ENCODE measurements around the gene BAIAP2L1. TPM values are rescaled to one million over a fixed set of nuclear protein-coding genes. Genes with fewer than 3 reads are reported as not detected.

Gene BAIAP2L1
- total and polyA plus RNA-seq, 12 donors = 16.9 to 49.0 (median 24.3) TPM

- peaks cover 0 to 26% of the 10 kb centered on the region in 2 donors for H3K36me3 ChIP-seq (replicated peaks in 1 of 2)
- no peaks in the 10 kb centered on the region for H3K27me3 ChIP-seq
- no peak for DNase-seq
- no peaks in the 10 kb centered on the region for H3K4me1 ChIP-seq (replicated peaks in 1 of 2)
- no peak overlapping the region for H3K4me3 ChIP-seq
- WGBS, 4 donors = 89 to 95% (median 94%) methylated on average over 13 to 14 of the region's 14 CpGs
- H3K9me3 ChIP-seq (replicated peaks in 1 of 3) = no peaks in the 10 kb centered on the region
- intact Hi-C loops (cut with DNase I) = no loop called here
- TF ChIP-seq POLR2A (IDR thresholded peaks at IDR 0.05) (no peak), CTCF (IDR thresholded peaks at IDR 0.05) (no peak)
- no peak overlapping the region for H3K27ac ChIP-seq
These were observed 92.9 kb downstream of the BAIAP2L1 start for GRCh38 chr7:98307971-98308466.

- H3K36me3 ChIP-seq (replicated peaks in 1 of 2) = peaks cover 0 to 26% of the 10 kb centered on the region in 2 donors
- WGBS, 4 donors = 81 to 84% (median 82%) methylated on average over 22 of the region's 22 CpGs
- H3K9me3 ChIP-seq (replicated peaks in 1 of 3) = no peaks in the 10 kb centered on the region
- H3K27ac ChIP-seq = no peak overlapping the region
- no peaks in the 10 kb centered on the region for H3K27me3 ChIP-seq
- TF ChIP-seq POLR2A (IDR thresholded peaks at IDR 0.05) = no peak
- TF ChIP-seq CTCF (IDR thresholded peaks at IDR 0.05) = no peak
- intact Hi-C loops (cut with DNase I) = no loop called here
- H3K4me1 ChIP-seq (replicated peaks in 1 of 2) = no peaks in the 10 kb centered on the region
- H3K4me3 ChIP-seq = no peak overlapping the region
- DNase-seq = no peak
These were observed 94.8 kb downstream of the BAIAP2L1 start for GRCh38 chr7:98305951-98306535.

GRCh38 chr7:98303906-98304305 is 97.0 kb downstream of the BAIAP2L1 start:
- H3K36me3 ChIP-seq (replicated peaks in 1 of 2) = peaks cover 0 to 26% of the 10 kb centered on the region in 2 donors
- H3K9me3 ChIP-seq (replicated peaks in 1 of 3) = no peaks in the 10 kb centered on the region
- H3K4me3 ChIP-seq = no peak overlapping the region
- WGBS, 4 donors = 77 to 84% (median 78%) methylated on average over 6 to 15 of the region's 15 CpGs
- DNase-seq = no peak
- no peak overlapping the region for H3K27ac ChIP-seq
- H3K27me3 ChIP-seq = no peaks in the 10 kb centered on the region
- TF ChIP-seq CTCF (IDR thresholded peaks at IDR 0.05) (no peak), POLR2A (IDR thresholded peaks at IDR 0.05) (no peak)
- intact Hi-C loops (cut with DNase I) = no loop called here
- no peaks in the 10 kb centered on the region for H3K4me1 ChIP-seq (replicated peaks in 1 of 2)

GRCh38 chr7:98303176-98303865 is 97.6 kb downstream of the BAIAP2L1 start:
- no peak overlapping the region for H3K27ac ChIP-seq
- intact Hi-C loops (cut with DNase I) = no loop called here
- peaks cover 0 to 23% of the 10 kb centered on the region in 2 donors for H3K36me3 ChIP-seq (replicated peaks in 1 of 2)
- no peak overlapping the region for H3K4me3 ChIP-seq
- DNase-seq = no peak
- 88 to 92% (median 91%) methylated on average over 19 of the region's 19 CpGs for WGBS, 4 donors
- H3K4me1 ChIP-seq (replicated peaks in 1 of 2) = no peaks in the 10 kb centered on the region
- H3K9me3 ChIP-seq (replicated peaks in 1 of 3) = no peaks in the 10 kb centered on the region
- no peaks in the 10 kb centered on the region for H3K27me3 ChIP-seq
- no peak for TF ChIP-seq POLR2A (IDR thresholded peaks at IDR 0.05)
- TF ChIP-seq CTCF (IDR thresholded peaks at IDR 0.05) = no peak

Data from adrenal gland (tissue), 12 donors.